Ishikawa (cell line): ENCODE measurements around the gene TBL1Y.

Experiments
- CREB1 ChIP-seq: IDR thresholded peaks from 2 replicates; pipeline ENCODE4 v1.6.1; 2012; ENCODE audit warnings: low read depth
- EGR1 ChIP-seq: IDR thresholded peaks from 2 replicates; pipeline ENCODE4 v1.6.1; 2012
- EP300 ChIP-seq: IDR thresholded peaks from 2 replicates; pipeline ENCODE4 v1.6.1; 2012; ENCODE audit warnings: borderline replicate concordance
- MAX ChIP-seq: IDR thresholded peaks from 2 replicates; pipeline ENCODE4 v1.6.1; 2012
- TAF1 ChIP-seq: IDR thresholded peaks from 2 replicates; pipeline ENCODE4 v1.6.1; 2012; ENCODE audit warnings: low read depth, mild to moderate bottlenecking
- USF1 ChIP-seq: IDR thresholded peaks from 2 replicates; pipeline ENCODE4 v1.6.1; 2012
- YY1 ChIP-seq: IDR thresholded peaks from 2 replicates; pipeline ENCODE4 v1.6.1; 2012; ENCODE audit warnings: low read depth

GRCh38 chrY:6992041-6992440 is 81.5 kb downstream of the TBL1Y start:
- TF ChIP-seq CREB1 = no peak
- TF ChIP-seq YY1 = no peak
- TF ChIP-seq EP300 = no peak
- no peak for TF ChIP-seq EGR1
- no peak for TF ChIP-seq USF1
- no peak for TF ChIP-seq MAX
- no peak for TF ChIP-seq TAF1
